ENCODE data around the gene TGFBR2. TPM values are rescaled to one million over a fixed set of nuclear protein-coding genes. Genes with fewer than 3 reads are reported as not detected.
A peak's percentile ranks its signal among the peaks of the same experiment; 100 is the strongest.

Gene TGFBR2
- total and polyA plus RNA-seq, 2 of the 13 experiments (the other 11 are each of a cell fraction or from before 2014, with no cell fraction given) = 82.2 to 187 TPM

DNA sequence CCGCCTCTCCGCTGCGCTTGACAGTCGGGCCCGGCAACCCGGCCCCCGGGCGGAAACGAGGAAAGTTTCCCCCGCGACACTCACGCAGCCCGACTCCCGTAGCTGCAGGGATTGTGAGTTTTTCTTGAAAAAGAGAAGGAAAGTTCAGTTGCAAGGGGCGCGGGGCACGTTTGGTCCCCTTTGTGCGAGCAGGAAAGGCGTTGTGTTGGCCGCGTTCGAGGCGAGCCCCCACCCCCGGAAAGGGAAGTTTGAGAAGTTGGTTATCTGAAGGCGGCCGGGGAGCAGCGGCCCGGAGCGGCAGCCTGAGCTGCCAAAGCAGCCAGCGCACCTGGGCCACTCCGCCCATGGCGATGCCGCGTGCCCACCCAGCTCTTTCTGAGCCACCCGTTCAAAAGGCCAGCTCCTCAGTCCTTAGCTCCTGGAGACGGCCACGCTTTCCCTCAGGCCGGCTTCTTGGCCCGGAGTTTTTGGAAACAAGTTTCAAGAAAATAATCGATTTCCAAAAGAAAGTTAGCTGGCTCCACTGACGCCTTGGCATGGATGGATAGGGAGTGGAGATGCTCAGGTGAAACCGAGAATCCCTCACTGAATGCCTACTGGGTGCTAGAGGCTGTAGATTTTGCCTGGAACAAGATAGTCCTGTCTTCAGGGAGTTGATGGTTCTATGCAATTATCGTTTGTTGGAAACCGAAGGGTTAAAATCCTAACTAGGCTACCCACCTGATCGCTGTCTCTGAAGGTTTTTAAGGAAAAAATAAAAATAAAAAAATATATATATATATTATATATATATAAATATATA, 832 bp downstream of the TGFBR2 start (continued):
- TF ChIP-seq, protein P1, sequence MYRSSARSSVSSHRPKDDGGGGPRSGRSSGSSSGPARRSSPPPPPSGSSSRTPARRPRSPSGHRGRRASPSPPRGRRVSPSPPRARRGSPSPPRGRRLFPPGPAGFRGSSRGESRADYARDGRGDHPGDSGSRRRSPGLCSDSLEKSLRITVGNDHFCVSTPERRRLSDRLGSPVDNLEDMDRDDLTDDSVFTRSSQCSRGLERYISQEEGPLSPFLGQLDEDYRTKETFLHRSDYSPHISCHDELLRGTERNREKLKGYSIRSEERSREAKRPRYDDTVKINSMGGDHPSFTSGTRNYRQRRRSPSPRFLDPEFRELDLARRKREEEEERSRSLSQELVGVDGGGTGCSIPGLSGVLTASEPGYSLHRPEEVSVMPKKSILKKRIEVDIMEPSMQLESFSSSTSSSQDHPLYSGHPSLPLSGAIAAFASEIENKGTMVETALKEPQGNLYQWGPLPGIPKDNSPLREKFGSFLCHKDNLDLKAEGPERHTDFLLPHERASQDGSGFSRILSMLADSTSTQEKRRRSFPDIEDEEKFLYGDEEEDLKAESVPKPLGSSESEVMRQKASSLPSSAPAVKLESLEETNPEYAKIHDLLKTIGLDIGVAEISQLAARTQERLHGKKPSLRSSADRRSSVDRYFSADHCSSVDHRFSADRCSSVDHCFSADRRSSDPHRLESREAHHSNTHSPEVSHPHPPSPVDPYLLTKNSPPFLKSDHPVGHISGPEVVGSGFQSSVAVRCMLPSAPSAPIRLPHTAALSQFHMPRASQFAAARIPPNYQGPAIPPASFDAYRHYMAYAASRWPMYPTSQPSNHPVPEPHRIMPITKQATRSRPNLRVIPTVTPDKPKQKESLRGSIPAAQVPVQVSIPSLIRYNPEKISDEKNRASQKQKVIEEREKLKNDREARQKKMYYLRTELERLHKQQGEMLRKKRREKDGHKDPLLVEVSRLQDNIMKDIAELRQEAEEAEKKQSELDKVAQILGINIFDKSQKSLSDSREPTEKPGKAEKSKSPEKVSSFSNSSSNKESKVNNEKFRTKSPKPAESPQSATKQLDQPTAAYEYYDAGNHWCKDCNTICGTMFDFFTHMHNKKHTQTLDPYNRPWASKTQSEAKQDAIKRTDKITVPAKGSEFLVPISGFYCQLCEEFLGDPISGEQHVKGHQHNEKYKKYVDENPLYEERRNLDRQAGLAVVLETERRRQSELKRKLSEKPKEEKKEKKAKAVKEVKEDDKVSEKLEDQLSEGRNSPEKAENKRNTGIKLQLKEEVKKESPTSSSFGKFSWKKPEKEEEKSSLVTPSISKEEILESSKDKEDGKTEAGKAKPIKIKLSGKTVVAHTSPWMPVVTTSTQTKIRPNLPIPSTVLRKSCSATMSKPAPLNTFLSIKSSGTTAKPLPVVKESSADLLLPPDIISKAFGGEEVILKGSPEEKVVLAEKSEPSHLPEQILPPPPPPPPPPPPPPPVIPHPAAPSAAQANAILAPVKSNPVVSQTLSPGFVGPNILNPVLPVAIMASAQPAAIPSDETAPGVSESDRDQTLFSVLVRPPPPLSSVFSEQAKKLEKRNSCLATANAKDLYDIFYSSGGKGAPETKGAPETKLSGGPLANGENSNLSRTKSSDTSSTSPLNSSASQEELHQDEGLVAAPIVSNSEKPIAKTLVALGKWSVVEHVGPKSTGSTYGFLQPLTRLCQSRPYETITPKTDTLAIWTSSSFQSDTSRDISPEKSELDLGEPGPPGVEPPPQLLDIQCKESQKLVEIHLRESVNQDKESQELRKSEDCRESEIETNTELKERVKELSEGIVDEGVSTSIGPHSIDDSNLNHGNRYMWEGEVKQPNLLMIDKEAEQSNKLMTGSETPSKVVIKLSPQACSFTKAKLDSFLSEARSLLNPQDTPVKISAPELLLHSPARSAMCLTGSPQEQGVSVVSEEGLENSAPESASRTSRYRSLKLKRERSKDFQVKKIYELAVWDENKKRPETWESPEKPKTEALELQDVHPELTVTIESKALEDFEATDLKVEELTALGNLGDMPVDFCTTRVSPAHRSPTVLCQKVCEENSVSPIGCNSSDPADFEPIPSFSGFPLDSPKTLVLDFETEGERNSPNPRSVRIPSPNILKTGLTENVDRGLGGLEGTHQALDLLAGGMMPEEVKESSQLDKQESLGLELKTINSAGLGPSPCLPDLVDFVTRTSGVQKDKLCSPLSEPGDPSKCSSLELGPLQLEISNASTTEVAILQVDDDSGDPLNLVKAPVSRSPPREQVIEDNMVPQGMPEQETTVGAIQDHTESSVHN (CRISPR knock-in tag; IDR thresholded peaks at IDR 0.05) = no peak
- TF ChIP-seq ZNF367 (CRISPR knock-in tag; IDR thresholded peaks at IDR 0.05; ENCODE audit: borderline replicate concordance) = no peak
- no peak for TF ChIP-seq NR0B2 (CRISPR knock-in tag; IDR thresholded peaks at IDR 0.05)
- no peak for TF ChIP-seq IKZF4 (CRISPR knock-in tag; IDR thresholded peaks at IDR 0.05; ENCODE audit: borderline replicate concordance, low read depth, not compliant biosample characterization)
- TF ChIP-seq ZFP90 (CRISPR knock-in tag; IDR thresholded peaks at IDR 0.05; ENCODE audit: borderline replicate concordance) = peak; percentile 40; the same call in 1 of the 2 replicates
- TF ChIP-seq SMC3 (IDR thresholded peaks at IDR 0.05; ENCODE audit: low read length) = no peak
- peak; percentile 34; the same call in 1 of the 2 replicates for TF ChIP-seq ZFX (CRISPR knock-in tag; IDR thresholded peaks at IDR 0.05; ENCODE audit: low read depth)
- TF ChIP-seq, protein P2, sequence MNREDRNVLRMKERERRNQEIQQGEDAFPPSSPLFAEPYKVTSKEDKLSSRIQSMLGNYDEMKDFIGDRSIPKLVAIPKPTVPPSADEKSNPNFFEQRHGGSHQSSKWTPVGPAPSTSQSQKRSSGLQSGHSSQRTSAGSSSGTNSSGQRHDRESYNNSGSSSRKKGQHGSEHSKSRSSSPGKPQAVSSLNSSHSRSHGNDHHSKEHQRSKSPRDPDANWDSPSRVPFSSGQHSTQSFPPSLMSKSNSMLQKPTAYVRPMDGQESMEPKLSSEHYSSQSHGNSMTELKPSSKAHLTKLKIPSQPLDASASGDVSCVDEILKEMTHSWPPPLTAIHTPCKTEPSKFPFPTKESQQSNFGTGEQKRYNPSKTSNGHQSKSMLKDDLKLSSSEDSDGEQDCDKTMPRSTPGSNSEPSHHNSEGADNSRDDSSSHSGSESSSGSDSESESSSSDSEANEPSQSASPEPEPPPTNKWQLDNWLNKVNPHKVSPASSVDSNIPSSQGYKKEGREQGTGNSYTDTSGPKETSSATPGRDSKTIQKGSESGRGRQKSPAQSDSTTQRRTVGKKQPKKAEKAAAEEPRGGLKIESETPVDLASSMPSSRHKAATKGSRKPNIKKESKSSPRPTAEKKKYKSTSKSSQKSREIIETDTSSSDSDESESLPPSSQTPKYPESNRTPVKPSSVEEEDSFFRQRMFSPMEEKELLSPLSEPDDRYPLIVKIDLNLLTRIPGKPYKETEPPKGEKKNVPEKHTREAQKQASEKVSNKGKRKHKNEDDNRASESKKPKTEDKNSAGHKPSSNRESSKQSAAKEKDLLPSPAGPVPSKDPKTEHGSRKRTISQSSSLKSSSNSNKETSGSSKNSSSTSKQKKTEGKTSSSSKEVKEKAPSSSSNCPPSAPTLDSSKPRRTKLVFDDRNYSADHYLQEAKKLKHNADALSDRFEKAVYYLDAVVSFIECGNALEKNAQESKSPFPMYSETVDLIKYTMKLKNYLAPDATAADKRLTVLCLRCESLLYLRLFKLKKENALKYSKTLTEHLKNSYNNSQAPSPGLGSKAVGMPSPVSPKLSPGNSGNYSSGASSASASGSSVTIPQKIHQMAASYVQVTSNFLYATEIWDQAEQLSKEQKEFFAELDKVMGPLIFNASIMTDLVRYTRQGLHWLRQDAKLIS (CRISPR knock-in tag; IDR thresholded peaks at IDR 0.05) = peak; percentile 97
- no peak for TF ChIP-seq ZNF138 (CRISPR knock-in tag; IDR thresholded peaks at IDR 0.05; ENCODE audit: low read depth)
- no peak for TF ChIP-seq EZH2 (conservative IDR thresholded peaks at IDR 0.05; ENCODE audit: low read depth, low read length)
- TF ChIP-seq RORA (CRISPR knock-in tag; IDR thresholded peaks at IDR 0.05) = no peak
- no peak for TF ChIP-seq ZNF773 (CRISPR knock-in tag; IDR thresholded peaks at IDR 0.05; ENCODE audit: borderline replicate concordance)

All from HepG2 (cell line).